Measurements from ENCODE around the gene GPC2. TPM values are rescaled to one million over a fixed set of nuclear protein-coding genes. Genes with fewer than 3 reads are reported as not detected.

GPC2 gene
- total RNA-seq, 1 donor: 1.4 TPM

DNA sequence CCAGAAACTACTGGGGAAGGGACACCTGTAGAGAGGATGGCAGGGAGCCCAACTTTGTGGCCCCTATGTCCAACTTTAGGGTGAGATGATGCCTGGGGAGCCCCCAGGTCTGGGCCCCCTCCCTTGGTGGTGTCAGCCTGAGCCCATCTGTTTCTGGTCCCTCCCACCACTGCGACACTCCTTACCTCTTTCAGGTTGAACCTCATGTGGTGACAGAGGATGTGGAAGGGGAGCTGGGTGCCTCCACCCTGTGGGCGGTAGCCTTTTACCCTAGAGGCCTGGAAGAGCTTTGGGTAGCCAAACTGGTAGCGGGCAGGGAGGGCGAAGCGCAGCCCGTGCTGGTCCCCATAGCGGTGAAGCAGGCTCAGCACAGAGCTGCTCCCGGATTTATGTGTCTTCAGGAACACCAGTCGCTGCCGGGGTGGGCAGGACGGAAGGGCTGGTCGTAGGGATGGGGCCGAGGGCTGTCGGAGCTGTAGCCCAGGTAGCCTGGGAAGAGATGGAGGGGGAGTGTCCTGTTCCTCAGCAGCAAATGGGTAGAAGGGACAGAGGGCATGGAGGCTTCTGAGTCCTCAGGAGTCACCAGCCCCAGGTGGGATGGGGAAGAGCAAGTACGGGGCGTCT is 10.8 kb downstream of the GPC2 start:
- no peaks in the 10 kb centered on the region for H3K36me3 ChIP-seq (ENCODE audit: insufficient read depth, low read length)
- H3K27ac ChIP-seq (ENCODE audit: low read depth, low read length): no peak overlapping the region
- H4K20me1 ChIP-seq (ENCODE audit: insufficient read depth, low read length): no peaks in the 10 kb centered on the region
- no peak overlapping the region for H2AFZ ChIP-seq (ENCODE audit: low read length)
- TF ChIP-seq, protein P1, sequence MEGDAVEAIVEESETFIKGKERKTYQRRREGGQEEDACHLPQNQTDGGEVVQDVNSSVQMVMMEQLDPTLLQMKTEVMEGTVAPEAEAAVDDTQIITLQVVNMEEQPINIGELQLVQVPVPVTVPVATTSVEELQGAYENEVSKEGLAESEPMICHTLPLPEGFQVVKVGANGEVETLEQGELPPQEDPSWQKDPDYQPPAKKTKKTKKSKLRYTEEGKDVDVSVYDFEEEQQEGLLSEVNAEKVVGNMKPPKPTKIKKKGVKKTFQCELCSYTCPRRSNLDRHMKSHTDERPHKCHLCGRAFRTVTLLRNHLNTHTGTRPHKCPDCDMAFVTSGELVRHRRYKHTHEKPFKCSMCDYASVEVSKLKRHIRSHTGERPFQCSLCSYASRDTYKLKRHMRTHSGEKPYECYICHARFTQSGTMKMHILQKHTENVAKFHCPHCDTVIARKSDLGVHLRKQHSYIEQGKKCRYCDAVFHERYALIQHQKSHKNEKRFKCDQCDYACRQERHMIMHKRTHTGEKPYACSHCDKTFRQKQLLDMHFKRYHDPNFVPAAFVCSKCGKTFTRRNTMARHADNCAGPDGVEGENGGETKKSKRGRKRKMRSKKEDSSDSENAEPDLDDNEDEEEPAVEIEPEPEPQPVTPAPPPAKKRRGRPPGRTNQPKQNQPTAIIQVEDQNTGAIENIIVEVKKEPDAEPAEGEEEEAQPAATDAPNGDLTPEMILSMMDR (IDR thresholded peaks at IDR 0.05; ENCODE audit: extremely low read depth, low read depth, low read length): no peak
- no peak overlapping the region for H3K4me2 ChIP-seq (ENCODE audit: insufficient read depth, low read length)
- DNase-seq (ENCODE audit: insufficient read length, low spot score, missing footprints): peak; percentile 31
- no peaks in the 10 kb centered on the region for H3K9me3 ChIP-seq (ENCODE audit: low read depth, low read length)
- H3K79me2 ChIP-seq (ENCODE audit: insufficient read depth, low read length): no peaks in the 10 kb centered on the region
- H3K4me3 ChIP-seq (ENCODE audit: insufficient read depth, low read length): no peak overlapping the region
- H3K4me1 ChIP-seq (ENCODE audit: insufficient read depth, low read length): peaks cover 9% of the 10 kb centered on the region
- H3K27me3 ChIP-seq (ENCODE audit: insufficient read depth, low read length): peaks cover 26% of the 10 kb centered on the region

DNA sequence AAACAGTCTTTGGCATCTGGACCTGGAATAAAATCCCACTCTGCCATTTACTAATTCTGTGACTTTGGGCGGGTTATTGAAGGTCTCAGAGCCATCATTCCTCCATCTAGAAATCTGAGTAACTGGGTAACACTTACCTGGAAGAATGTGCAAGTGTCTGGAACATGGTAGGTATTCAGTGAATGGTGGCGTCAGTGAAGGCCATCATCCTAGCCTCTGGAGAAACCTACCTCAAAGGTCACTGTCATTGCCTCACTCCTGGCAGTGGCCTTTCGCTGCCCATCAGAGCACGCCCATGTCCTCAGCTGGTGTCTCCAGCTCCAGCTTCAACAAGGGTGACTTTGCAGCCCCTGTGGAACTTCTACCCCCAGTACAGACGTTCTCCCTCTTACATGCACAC is 13.3 kb downstream of the GPC2 start:
- Histone ChIP-seq H3K4me3 (ENCODE audit: insufficient read depth, low read length) (no peak overlapping the region), H4K20me1 (ENCODE audit: insufficient read depth, low read length) (no peaks in the 10 kb centered on the region), H3K36me3 (ENCODE audit: insufficient read depth, low read length) (no peaks in the 10 kb centered on the region), H3K79me2 (ENCODE audit: insufficient read depth, low read length) (no peaks in the 10 kb centered on the region), H3K4me2 (ENCODE audit: insufficient read depth, low read length) (no peak overlapping the region), H3K27me3 (ENCODE audit: insufficient read depth, low read length) (peaks cover 19% of the 10 kb centered on the region), H2AFZ (ENCODE audit: low read length) (no peak overlapping the region), H3K9me3 (ENCODE audit: low read depth, low read length) (no peaks in the 10 kb centered on the region), H3K4me1 (ENCODE audit: insufficient read depth, low read length) (peaks cover 12% of the 10 kb centered on the region), H3K27ac (ENCODE audit: low read depth, low read length) (no peak overlapping the region)
- TF ChIP-seq, protein P1 (IDR thresholded peaks at IDR 0.05; ENCODE audit: extremely low read depth, low read depth, low read length): no peak
- DNase-seq (ENCODE audit: insufficient read length, low spot score, missing footprints): no peak

DNA sequence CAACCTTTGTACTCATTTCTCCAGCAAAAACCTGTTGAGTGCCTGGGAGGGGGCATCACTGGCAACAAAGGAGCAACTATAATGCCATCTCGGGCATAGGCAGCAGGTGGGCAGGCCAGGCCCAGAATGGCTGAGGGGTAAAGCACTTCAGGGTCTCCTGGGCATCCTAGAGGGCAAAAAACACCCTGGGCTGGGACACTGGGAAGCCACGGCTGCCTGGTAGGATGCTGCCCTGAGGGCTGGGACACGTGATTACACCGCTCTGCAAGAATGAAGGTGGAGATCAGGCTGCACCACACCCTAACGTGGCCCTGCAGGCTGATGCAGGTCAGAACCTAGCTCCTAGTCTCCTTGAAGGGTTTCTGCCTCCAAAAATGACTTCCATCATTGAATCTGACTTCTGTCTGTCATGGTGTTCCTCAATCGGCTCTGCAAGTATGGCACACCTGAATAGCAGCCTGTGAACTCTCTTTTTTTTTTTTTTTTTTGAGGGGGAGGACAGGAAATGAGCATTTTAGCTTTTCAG is 14.1 kb downstream of the GPC2 start:
- Histone ChIP-seq H3K4me1 (ENCODE audit: insufficient read depth, low read length) (peaks cover 6% of the 10 kb centered on the region), H2AFZ (ENCODE audit: low read length) (no peak overlapping the region), H3K27ac (ENCODE audit: low read depth, low read length) (no peak overlapping the region), H3K4me2 (ENCODE audit: insufficient read depth, low read length) (no peak overlapping the region), H3K36me3 (ENCODE audit: insufficient read depth, low read length) (no peaks in the 10 kb centered on the region), H3K79me2 (ENCODE audit: insufficient read depth, low read length) (peaks cover 2% of the 10 kb centered on the region), H4K20me1 (ENCODE audit: insufficient read depth, low read length) (no peaks in the 10 kb centered on the region), H3K9me3 (ENCODE audit: low read depth, low read length) (no peaks in the 10 kb centered on the region), H3K4me3 (ENCODE audit: insufficient read depth, low read length) (no peak overlapping the region), H3K27me3 (ENCODE audit: insufficient read depth, low read length) (peaks cover 17% of the 10 kb centered on the region)
- no peak for DNase-seq (ENCODE audit: insufficient read length, low spot score, missing footprints)
- TF ChIP-seq, protein P1 (IDR thresholded peaks at IDR 0.05; ENCODE audit: extremely low read depth, low read depth, low read length): no peak

DNA sequence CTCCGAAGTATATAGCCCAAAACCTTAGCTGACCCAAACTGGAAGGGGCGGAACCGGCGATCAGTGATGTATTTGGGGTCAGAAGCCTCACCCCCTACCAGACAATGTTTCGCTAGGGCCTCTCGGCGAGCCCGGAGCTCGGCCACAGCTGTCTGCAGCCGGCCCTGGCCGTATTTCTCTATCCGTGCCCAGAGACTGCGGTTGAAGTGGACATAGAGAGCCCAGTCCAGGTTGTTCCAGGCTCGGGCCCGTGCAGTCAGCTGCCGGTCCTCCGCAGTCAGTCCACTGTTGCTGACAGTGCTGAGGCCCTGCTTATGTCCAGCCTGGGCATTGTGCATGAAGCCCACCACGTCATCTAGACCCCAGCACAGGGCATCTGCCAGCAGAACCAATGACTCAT is 17.1 kb downstream of the GPC2 start:
- no peaks in the 10 kb centered on the region for H3K9me3 ChIP-seq (ENCODE audit: low read depth, low read length)
- H3K4me2 ChIP-seq (ENCODE audit: insufficient read depth, low read length): no peak overlapping the region
- peaks cover 17% of the 10 kb centered on the region for H3K4me1 ChIP-seq (ENCODE audit: insufficient read depth, low read length)
- peaks cover 20% of the 10 kb centered on the region for H4K20me1 ChIP-seq (ENCODE audit: insufficient read depth, low read length)
- peaks cover 21% of the 10 kb centered on the region for H3K36me3 ChIP-seq (ENCODE audit: insufficient read depth, low read length)
- H3K79me2 ChIP-seq (ENCODE audit: insufficient read depth, low read length): peaks cover 27% of the 10 kb centered on the region
- no peak overlapping the region for H3K27ac ChIP-seq (ENCODE audit: low read depth, low read length)
- no peak overlapping the region for H2AFZ ChIP-seq (ENCODE audit: low read length)
- TF ChIP-seq, protein P1 (IDR thresholded peaks at IDR 0.05; ENCODE audit: extremely low read depth, low read depth, low read length): no peak
- peak; percentile 35 for DNase-seq (ENCODE audit: insufficient read length, low spot score, missing footprints)
- H3K4me3 ChIP-seq (ENCODE audit: insufficient read depth, low read length): no peak overlapping the region
- no peaks in the 10 kb centered on the region for H3K27me3 ChIP-seq (ENCODE audit: insufficient read depth, low read length)

Data from osteoblast (primary cell).